ENCODE measurements around the gene PRELP. TPM values are rescaled to one million over a fixed set of nuclear protein-coding genes. Genes with fewer than 3 reads are reported as not detected.

The PRELP gene
- total and polyA plus RNA-seq, 2 donors (not counting 1 experiment from before 2014, with no cell fraction given), result not detected

GRCh38 chr1:203526572-203526971, 51.0 kb downstream of the PRELP start:
- 82% methylated on average over 6 of the region's 6 CpGs for WGBS (ENCODE audit: insufficient coverage)
- POLR2A ChIA-PET, result no interaction called here
- DNase-seq, result no peak

DNA sequence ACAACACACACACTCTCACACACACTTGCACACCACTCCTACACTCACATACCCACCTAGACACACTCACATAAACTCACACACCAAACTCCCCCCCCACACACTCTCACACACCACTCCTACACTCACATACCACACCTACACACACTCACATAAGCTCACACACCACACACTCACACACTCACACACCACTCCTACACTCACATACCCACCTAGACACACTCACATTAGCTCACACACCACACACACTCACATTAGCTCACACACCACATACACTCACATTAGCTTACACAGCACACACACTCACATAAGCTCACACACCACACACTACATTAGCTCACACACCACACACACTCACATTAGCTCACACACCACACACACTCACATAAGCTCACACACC, 51.4 kb downstream of the PRELP start:
- Histone ChIP-seq H3K36me3 (replicated peaks in 1 of 2; ENCODE audit: control extremely low read depth in 1 of 2, control insufficient read depth in 1 of 2, extremely low read depth in 1 of 2, insufficient read depth in 2 of 2, low read length in 1 of 2) (no peaks in the 10 kb centered on the region), H3K79me2 (ENCODE audit: control insufficient read depth, insufficient read depth, low read length) (no peaks in the 10 kb centered on the region), H2AFZ (ENCODE audit: insufficient read depth, low read depth, low read length, poor library complexity, severe bottlenecking) (no peak overlapping the region), H4K20me1 (ENCODE audit: control insufficient read depth, insufficient read depth, low read length, poor library complexity, severe bottlenecking) (no peaks in the 10 kb centered on the region), H3K27me3 (replicated peaks in 1 of 4; ENCODE audit: control extremely low read depth in 1 of 4, control insufficient read depth in 3 of 4, insufficient read depth in 4 of 4, low read length in 3 of 4) (no peaks in the 10 kb centered on the region), H3K4me1 (ENCODE audit: control insufficient read depth in 2 of 2, insufficient read depth in 2 of 2, low read length in 2 of 2) (no peaks in the 10 kb centered on the region), H3K4me3 (ENCODE audit: control extremely low read depth in 1 of 5, extremely low read depth in 1 of 5, insufficient read depth in 1 of 5, low read depth in 2 of 5, low read length in 4 of 5) (no peak overlapping the region), H3K27ac (ENCODE audit: low read length in 2 of 2) (no peak overlapping the region), H3K9me3 (ENCODE audit: control extremely low read depth in 1 of 3, control insufficient read depth in 2 of 3, insufficient read depth in 1 of 3, low read length in 2 of 3) (no peaks in the 10 kb centered on the region), H3K9ac (ENCODE audit: low read length) (no peak overlapping the region), H3K4me2 (replicated peaks; ENCODE audit: low read depth, low read length, poor library complexity, severe bottlenecking) (no peak overlapping the region)
- no peak for TF ChIP-seq EZH2 (IDR thresholded peaks at IDR 0.05; ENCODE audit: borderline replicate concordance, insufficient read depth, low read depth, low read length, poor library complexity, severe bottlenecking)
- TF ChIP-seq, protein P1, sequence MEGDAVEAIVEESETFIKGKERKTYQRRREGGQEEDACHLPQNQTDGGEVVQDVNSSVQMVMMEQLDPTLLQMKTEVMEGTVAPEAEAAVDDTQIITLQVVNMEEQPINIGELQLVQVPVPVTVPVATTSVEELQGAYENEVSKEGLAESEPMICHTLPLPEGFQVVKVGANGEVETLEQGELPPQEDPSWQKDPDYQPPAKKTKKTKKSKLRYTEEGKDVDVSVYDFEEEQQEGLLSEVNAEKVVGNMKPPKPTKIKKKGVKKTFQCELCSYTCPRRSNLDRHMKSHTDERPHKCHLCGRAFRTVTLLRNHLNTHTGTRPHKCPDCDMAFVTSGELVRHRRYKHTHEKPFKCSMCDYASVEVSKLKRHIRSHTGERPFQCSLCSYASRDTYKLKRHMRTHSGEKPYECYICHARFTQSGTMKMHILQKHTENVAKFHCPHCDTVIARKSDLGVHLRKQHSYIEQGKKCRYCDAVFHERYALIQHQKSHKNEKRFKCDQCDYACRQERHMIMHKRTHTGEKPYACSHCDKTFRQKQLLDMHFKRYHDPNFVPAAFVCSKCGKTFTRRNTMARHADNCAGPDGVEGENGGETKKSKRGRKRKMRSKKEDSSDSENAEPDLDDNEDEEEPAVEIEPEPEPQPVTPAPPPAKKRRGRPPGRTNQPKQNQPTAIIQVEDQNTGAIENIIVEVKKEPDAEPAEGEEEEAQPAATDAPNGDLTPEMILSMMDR (IDR thresholded peaks at IDR 0.05), result no peak
- ATAC-seq (ENCODE audit: low read depth) (no peak), DNase-seq (no peak)
- POLR2A ChIA-PET, result no interaction called here
- H3K27ac Mint-ChIP-seq, result no peak overlapping the region
- intact Hi-C loops (cut with micrococcal nuclease), result no loop called here
- no peak overlapping the region for H3K4me3 Mint-ChIP-seq
- H3K4me1 Mint-ChIP-seq, result no peaks in the 10 kb centered on the region
- no peaks in the 10 kb centered on the region for H3K9me3 Mint-ChIP-seq (ENCODE audit: insufficient read depth)
- CTCF ChIA-PET, result interaction anchor here (0.6 to 1.3 kb wide), 3 partner anchors 33 to 355 kb away, joined by 3 to 4 read pairs (median 3); partner anchors contain the start of gene OPTC
- peaks cover 2% of the 10 kb centered on the region for H3K27me3 Mint-ChIP-seq

More at GRCh38 chr1:203526572-203526971, 51.0 kb downstream of the PRELP start:
- Mint-ChIP-seq H3K4me3 (no peak overlapping the region), H3K4me1 (no peaks in the 10 kb centered on the region), H3K27me3 (no peaks in the 10 kb centered on the region), H3K9me3 (ENCODE audit: insufficient read depth) (no peaks in the 10 kb centered on the region), H3K27ac (no peak overlapping the region)
- CTCF ChIA-PET, result interaction anchor here (0.9 kb wide), 1 partner anchor 175 kb away, joined by 4 read pairs; no protein-coding TSS in a partner anchor
- intact Hi-C loops (cut with micrococcal nuclease), result no loop called here
- Histone ChIP-seq H3K27ac (ENCODE audit: low read length in 2 of 2) (no peak overlapping the region), H3K36me3 (replicated peaks in 1 of 2; ENCODE audit: control extremely low read depth in 1 of 2, control insufficient read depth in 1 of 2, extremely low read depth in 1 of 2, insufficient read depth in 2 of 2, low read length in 1 of 2) (no peaks in the 10 kb centered on the region), H3K79me2 (ENCODE audit: control insufficient read depth, insufficient read depth, low read length) (no peaks in the 10 kb centered on the region), H3K9ac (ENCODE audit: low read length) (no peak overlapping the region), H3K9me3 (ENCODE audit: control extremely low read depth in 1 of 3, control insufficient read depth in 2 of 3, insufficient read depth in 1 of 3, low read length in 2 of 3) (no peaks in the 10 kb centered on the region), H2AFZ (ENCODE audit: insufficient read depth, low read depth, low read length, poor library complexity, severe bottlenecking) (no peak overlapping the region), H4K20me1 (ENCODE audit: control insufficient read depth, insufficient read depth, low read length, poor library complexity, severe bottlenecking) (no peaks in the 10 kb centered on the region), H3K27me3 (replicated peaks in 1 of 4; ENCODE audit: control extremely low read depth in 1 of 4, control insufficient read depth in 3 of 4, insufficient read depth in 4 of 4, low read length in 3 of 4) (no peaks in the 10 kb centered on the region), H3K4me2 (replicated peaks; ENCODE audit: low read depth, low read length, poor library complexity, severe bottlenecking) (no peak overlapping the region), H3K4me1 (ENCODE audit: control insufficient read depth in 2 of 2, insufficient read depth in 2 of 2, low read length in 2 of 2) (no peaks in the 10 kb centered on the region), H3K4me3 (ENCODE audit: control extremely low read depth in 1 of 5, extremely low read depth in 1 of 5, insufficient read depth in 1 of 5, low read depth in 2 of 5, low read length in 4 of 5) (no peak overlapping the region)
- TF ChIP-seq, protein P1 (IDR thresholded peaks at IDR 0.05), result no peak
- TF ChIP-seq EZH2 (IDR thresholded peaks at IDR 0.05; ENCODE audit: borderline replicate concordance, insufficient read depth, low read depth, low read length, poor library complexity, severe bottlenecking), result no peak
- ATAC-seq (ENCODE audit: low read depth), result no peak

All from B cell (primary cell).